Cardiac muscle cell (in vitro differentiated cells and primary cell): ENCODE measurements around the gene ROGDI. TPM values are rescaled to one million over a fixed set of nuclear protein-coding genes. Genes with fewer than 3 reads are reported as not detected.

Experiments used
- DNase-seq, 2 donors: peaks; one replicate each; pipeline versions ENCODE4 v3.0.0 to v3.0.0-alpha.2; 2010 to 2017; ENCODE audit warnings: low read depth in 1 of 2, low spot score in 1 of 2
- H3K27ac ChIP-seq: fragments of 200-600 bp; sonication (generic); 2 replicates; pipeline ENCODE4 v1.5.1; 2016
- H3K27me3 ChIP-seq: fragments of 200-600 bp; sonication (generic); 2 replicates; pipeline ENCODE4 v1.6.0; 2016; ENCODE audit warnings: control low read depth
- H3K36me3 ChIP-seq: fragments of 200-600 bp; sonication (generic); 2 replicates; pipeline ENCODE4 v1.5.1; 2016; ENCODE audit warnings: control low read depth
- H3K4me1 ChIP-seq: fragments of 200-600 bp; sonication (generic); 2 replicates; pipeline ENCODE4 v1.8.1; 2017; ENCODE audit warnings: low read depth, mild to moderate bottlenecking, mixed run types
- H3K4me3 ChIP-seq: fragments of 200-600 bp; sonication (generic); 2 replicates; pipeline ENCODE4 v1.5.1; 2016; ENCODE audit warnings: mild to moderate bottlenecking
- H3K9me3 ChIP-seq: fragments of 200-600 bp; sonication (generic); 2 replicates; pipeline ENCODE4 v1.5.1; 2017; ENCODE audit warnings: low read depth, mild to moderate bottlenecking, control low read depth
- CTCF ChIP-seq: IDR thresholded peaks from 2 replicates; pipeline ENCODE4 v1.5.1; 2012; ENCODE audit warnings: low read depth, mild to moderate bottlenecking, low read length
- polyA plus RNA-seq: library from polyadenylated mRNA; unstranded; fragments of >200 nt; fragmentation: Nextera tagmentation; extraction: Ambion mirVana; gene quantifications from 2 replicates; pipeline ENCODE4 v1.2.1, GENCODE V29; 2016
- total RNA-seq: library from RNA; depleted of rRNA; stranded (reverse); fragments of >200 nt; gene quantifications from 2 replicates; pipeline ENCODE4 v1.2.3, GENCODE V29; 2016

ROGDI gene
- total and polyA plus RNA-seq, 2 experiments from 2014 or later, result 146 to 220 TPM

GRCh38 chr16:4826526-4826925 is 24.1 kb upstream of the ROGDI start:
- Histone ChIP-seq H3K27ac (no peak overlapping the region), H3K9me3 (no peaks in the 10 kb centered on the region), H3K4me3 (no peak overlapping the region), H3K27me3 (no peaks in the 10 kb centered on the region), H3K4me1 (peaks cover 28% of the 10 kb centered on the region), H3K36me3 (peaks cover 29% of the 10 kb centered on the region)
- no peak for DNase-seq
- no peak for TF ChIP-seq CTCF

DNA sequence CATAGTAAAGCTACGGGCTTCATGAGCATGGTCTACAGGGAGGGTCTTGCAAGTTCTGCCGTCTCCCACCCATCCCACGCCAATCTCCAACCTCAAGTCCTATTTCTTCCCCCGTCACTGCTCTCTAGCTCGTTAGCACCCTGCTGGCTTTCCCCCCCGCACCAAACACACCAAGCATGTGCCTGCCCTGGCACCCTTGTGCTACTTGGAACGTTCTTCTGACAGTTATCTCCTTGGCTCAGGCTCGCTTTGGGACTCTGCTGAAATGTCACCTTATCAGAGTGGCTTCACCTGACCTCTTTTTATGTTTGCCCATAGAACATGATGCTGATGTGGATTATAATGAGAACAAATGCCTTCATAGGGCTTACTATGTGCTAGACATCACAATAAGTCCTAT is 22.8 kb upstream of the ROGDI start:
- H3K27ac ChIP-seq, result peak overlapping the region; percentile 66
- H3K9me3 ChIP-seq, result no peaks in the 10 kb centered on the region
- DNase-seq, result no peak
- H3K27me3 ChIP-seq, result no peaks in the 10 kb centered on the region
- peaks cover 17% of the 10 kb centered on the region for H3K4me1 ChIP-seq
- H3K36me3 ChIP-seq, result peaks cover 35% of the 10 kb centered on the region
- no peak for TF ChIP-seq CTCF
- no peak overlapping the region for H3K4me3 ChIP-seq

GRCh38 chr16:4820652-4821051 is 18.2 kb upstream of the ROGDI start:
- Histone ChIP-seq H3K36me3 (peaks cover 53% of the 10 kb centered on the region), H3K4me3 (no peak overlapping the region), H3K27ac (no peak overlapping the region), H3K4me1 (peaks cover 6% of the 10 kb centered on the region), H3K9me3 (no peaks in the 10 kb centered on the region), H3K27me3 (no peaks in the 10 kb centered on the region)
- DNase-seq, result no peak
- no peak for TF ChIP-seq CTCF

DNA sequence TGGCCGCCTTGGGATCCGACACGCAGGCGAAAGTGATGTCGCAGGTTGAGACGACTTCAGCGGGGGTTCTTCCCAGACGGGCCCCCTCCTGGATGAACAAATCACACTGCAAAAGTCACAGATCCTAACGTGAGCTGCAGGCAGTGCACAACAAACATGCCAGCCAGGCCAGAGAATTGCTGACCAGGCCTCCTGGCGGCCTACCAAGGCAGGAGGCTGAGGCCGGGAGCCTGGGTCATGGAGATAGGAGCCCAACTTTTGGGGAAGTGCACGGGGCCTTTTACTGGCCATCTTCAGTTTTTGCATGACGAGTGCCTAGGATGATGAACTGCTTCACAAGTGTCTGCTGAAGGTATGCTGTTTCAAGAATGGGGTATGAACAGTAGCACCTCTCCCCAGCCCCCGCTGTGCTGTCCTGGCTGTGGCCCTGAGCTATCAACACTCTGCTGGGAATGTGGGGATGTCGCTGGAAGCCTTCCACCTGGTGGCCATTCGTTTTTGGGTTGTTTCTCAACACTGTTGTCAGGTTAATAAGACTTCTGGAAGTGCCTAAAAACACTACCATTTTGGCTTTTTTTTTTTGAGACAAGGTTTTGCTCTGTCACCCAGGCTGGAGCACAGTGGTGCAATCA is 12.2 kb upstream of the ROGDI start:
- H3K9me3 ChIP-seq, result no peaks in the 10 kb centered on the region
- H3K27ac ChIP-seq, result no peak overlapping the region
- H3K4me3 ChIP-seq, result no peak overlapping the region
- H3K36me3 ChIP-seq, result peaks cover 50% of the 10 kb centered on the region
- no peak for DNase-seq
- no peaks in the 10 kb centered on the region for H3K27me3 ChIP-seq
- peak; percentile 2 for TF ChIP-seq CTCF
- no peaks in the 10 kb centered on the region for H3K4me1 ChIP-seq

DNA sequence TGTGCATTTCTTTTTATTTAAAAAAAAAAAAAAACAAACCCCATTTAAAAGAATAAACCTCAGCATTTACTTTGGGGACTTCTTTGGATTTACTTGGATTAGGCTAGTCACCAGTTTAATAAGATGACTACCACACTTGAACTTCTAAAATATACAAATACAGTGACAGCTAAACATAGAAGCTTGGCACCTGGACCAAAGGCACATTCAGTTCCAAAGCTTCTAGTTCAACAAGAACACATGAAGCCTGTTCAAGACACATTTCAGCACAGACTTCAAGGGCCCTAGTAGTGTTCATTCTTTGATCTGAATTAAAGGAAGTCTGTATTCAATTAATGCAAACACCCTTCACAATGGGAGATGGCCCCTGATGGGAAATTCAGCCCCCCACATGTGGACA is 11.6 kb upstream of the ROGDI start:
- H3K4me3 ChIP-seq, result no peak overlapping the region
- peaks cover 47% of the 10 kb centered on the region for H3K36me3 ChIP-seq
- no peaks in the 10 kb centered on the region for H3K9me3 ChIP-seq
- no peaks in the 10 kb centered on the region for H3K27me3 ChIP-seq
- no peaks in the 10 kb centered on the region for H3K4me1 ChIP-seq
- H3K27ac ChIP-seq, result no peak overlapping the region
- no peak for DNase-seq
- TF ChIP-seq CTCF, result no peak
